ENCODE measurements around the gene HNRNPL.

The HNRNPL gene

GRCh38 chr19:38879400-38879751, 29.6 kb upstream of the HNRNPL start:
- H4K20me1 ChIP-seq (ENCODE audit: insufficient read depth, low read length, poor library complexity, severe bottlenecking): no peaks in the 10 kb centered on the region
- peak overlapping the region; percentile 72 for H3K4me3 ChIP-seq (ENCODE audit: low read length, poor library complexity, severe bottlenecking)
- TF ChIP-seq, protein P1, sequence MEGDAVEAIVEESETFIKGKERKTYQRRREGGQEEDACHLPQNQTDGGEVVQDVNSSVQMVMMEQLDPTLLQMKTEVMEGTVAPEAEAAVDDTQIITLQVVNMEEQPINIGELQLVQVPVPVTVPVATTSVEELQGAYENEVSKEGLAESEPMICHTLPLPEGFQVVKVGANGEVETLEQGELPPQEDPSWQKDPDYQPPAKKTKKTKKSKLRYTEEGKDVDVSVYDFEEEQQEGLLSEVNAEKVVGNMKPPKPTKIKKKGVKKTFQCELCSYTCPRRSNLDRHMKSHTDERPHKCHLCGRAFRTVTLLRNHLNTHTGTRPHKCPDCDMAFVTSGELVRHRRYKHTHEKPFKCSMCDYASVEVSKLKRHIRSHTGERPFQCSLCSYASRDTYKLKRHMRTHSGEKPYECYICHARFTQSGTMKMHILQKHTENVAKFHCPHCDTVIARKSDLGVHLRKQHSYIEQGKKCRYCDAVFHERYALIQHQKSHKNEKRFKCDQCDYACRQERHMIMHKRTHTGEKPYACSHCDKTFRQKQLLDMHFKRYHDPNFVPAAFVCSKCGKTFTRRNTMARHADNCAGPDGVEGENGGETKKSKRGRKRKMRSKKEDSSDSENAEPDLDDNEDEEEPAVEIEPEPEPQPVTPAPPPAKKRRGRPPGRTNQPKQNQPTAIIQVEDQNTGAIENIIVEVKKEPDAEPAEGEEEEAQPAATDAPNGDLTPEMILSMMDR (conservative IDR thresholded peaks at IDR 0.05; ENCODE audit: low read length): no peak
- no peak for TF ChIP-seq EZH2phosphoT487 (IDR thresholded peaks at IDR 0.05; ENCODE audit: borderline replicate concordance)
- H3K36me3 ChIP-seq (ENCODE audit: insufficient read depth, low read length): no peaks in the 10 kb centered on the region
- no peak overlapping the region for H2AFZ ChIP-seq (ENCODE audit: low read length)
- peaks cover 24% of the 10 kb centered on the region for H3F3A ChIP-seq (ENCODE audit: low read depth)
- H3K27me3 ChIP-seq (ENCODE audit: insufficient read depth, low read length, poor library complexity, severe bottlenecking): no peaks in the 10 kb centered on the region
- H3K9me2 ChIP-seq (replicated peaks; ENCODE audit: low read depth, low read length): no peaks in the 10 kb centered on the region
- H3K4me2 ChIP-seq (ENCODE audit: low read depth, low read length, poor library complexity, severe bottlenecking): peak overlapping the region; percentile 94
- H3K79me2 ChIP-seq (ENCODE audit: insufficient read depth, low read length): no peaks in the 10 kb centered on the region
- no peaks in the 10 kb centered on the region for H3K9me3 ChIP-seq (ENCODE audit: insufficient read depth, low read depth, low read length)
- peak overlapping the region; percentile 94 for H3K9ac ChIP-seq (ENCODE audit: low read depth, low read length, poor library complexity, severe bottlenecking)
- peaks cover 35% of the 10 kb centered on the region for H3K4me1 ChIP-seq (ENCODE audit: insufficient read depth, low read length, poor library complexity, severe bottlenecking)

DNA sequence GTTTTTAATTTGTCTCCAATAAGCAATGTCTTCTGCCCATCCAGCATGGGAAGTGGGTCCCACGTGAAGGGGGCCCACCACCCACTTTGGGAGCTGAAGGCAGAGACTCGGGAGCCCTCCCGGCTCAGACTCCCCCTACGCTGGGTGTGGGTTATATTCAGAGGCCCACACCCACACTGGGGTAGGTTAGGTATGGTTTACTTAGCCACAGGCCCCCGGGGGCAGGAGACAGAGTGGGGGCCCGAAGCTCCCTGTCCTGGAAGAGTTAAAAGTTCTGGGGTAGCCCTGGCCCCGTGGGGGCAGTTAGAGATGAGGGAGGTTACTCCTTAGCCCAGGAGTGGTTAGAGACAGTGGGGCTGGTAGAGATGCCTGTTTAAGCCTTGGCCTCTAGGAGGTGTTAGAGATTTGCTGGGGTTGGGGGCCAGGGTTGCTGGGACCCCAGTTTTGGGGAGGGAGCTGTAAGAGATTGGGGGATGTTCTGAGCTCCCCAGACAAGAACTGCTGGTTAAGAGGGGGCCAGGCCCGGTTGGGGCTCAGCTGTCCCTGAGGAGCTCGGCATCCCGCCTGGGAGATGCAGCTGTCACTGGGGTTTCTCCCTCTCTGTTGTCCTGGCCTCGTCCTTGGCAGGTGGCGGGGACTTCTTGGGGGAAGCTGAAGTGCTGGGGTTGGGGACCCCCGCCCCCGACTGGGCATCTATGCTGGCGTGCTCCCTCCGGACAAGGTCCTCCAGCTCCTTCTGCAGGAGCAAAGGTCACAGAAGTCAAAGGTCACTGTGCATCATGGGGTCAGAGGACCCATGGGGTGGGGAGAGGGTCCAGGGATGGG, 29.0 kb upstream of the HNRNPL start:
- H2AFZ ChIP-seq (ENCODE audit: low read length): peak overlapping the region; percentile 18; the same call in 1 of the 2 replicates
- H3K9me3 ChIP-seq (ENCODE audit: insufficient read depth, low read depth, low read length): no peaks in the 10 kb centered on the region
- H3K9ac ChIP-seq (ENCODE audit: low read depth, low read length, poor library complexity, severe bottlenecking): peak overlapping the region; percentile 94
- peak overlapping the region; percentile 72 for H3K4me3 ChIP-seq (ENCODE audit: low read length, poor library complexity, severe bottlenecking)
- no peaks in the 10 kb centered on the region for H3K79me2 ChIP-seq (ENCODE audit: insufficient read depth, low read length)
- H3K27me3 ChIP-seq (ENCODE audit: insufficient read depth, low read length, poor library complexity, severe bottlenecking): no peaks in the 10 kb centered on the region
- H3K4me2 ChIP-seq (ENCODE audit: low read depth, low read length, poor library complexity, severe bottlenecking): peak overlapping the region; percentile 94
- H4K20me1 ChIP-seq (ENCODE audit: insufficient read depth, low read length, poor library complexity, severe bottlenecking): no peaks in the 10 kb centered on the region
- TF ChIP-seq, protein P1 (conservative IDR thresholded peaks at IDR 0.05; ENCODE audit: low read length): peak; percentile 40
- no peak for TF ChIP-seq EZH2phosphoT487 (IDR thresholded peaks at IDR 0.05; ENCODE audit: borderline replicate concordance)
- H3K36me3 ChIP-seq (ENCODE audit: insufficient read depth, low read length): no peaks in the 10 kb centered on the region
- H3K4me1 ChIP-seq (ENCODE audit: insufficient read depth, low read length, poor library complexity, severe bottlenecking): peaks cover 35% of the 10 kb centered on the region
- H3K9me2 ChIP-seq (replicated peaks; ENCODE audit: low read depth, low read length): no peaks in the 10 kb centered on the region
- H3F3A ChIP-seq (ENCODE audit: low read depth): peaks cover 24% of the 10 kb centered on the region

GRCh38 chr19:38877781-38878574, 28.2 kb upstream of the HNRNPL start, which contains the start of gene RINL:
Gene RINL, minus strand, starts transcription at chr19:38878275. Its CDS starts 1,533 bp downstream, at chr19:38876742.
- Histone ChIP-seq H3K27me3 (ENCODE audit: insufficient read depth, low read length, poor library complexity, severe bottlenecking) (no peaks in the 10 kb centered on the region), H3F3A (ENCODE audit: low read depth) (peaks cover 24% of the 10 kb centered on the region), H3K9me2 (replicated peaks; ENCODE audit: low read depth, low read length) (no peaks in the 10 kb centered on the region), H2AFZ (ENCODE audit: low read length) (peak within 1 kb of the TSS; percentile 18; the same call in 1 of the 2 replicates), H4K20me1 (ENCODE audit: insufficient read depth, low read length, poor library complexity, severe bottlenecking) (no peaks in the 10 kb centered on the region), H3K79me2 (ENCODE audit: insufficient read depth, low read length) (no peaks in the 10 kb centered on the region), H3K4me3 (ENCODE audit: low read length, poor library complexity, severe bottlenecking) (peak within 1 kb of the TSS; percentile 72), H3K9me3 (ENCODE audit: insufficient read depth, low read depth, low read length) (no peaks in the 10 kb centered on the region), H3K4me1 (ENCODE audit: insufficient read depth, low read length, poor library complexity, severe bottlenecking) (peaks cover 35% of the 10 kb centered on the region), H3K9ac (ENCODE audit: low read depth, low read length, poor library complexity, severe bottlenecking) (peak within 1 kb of the TSS; percentile 94), H3K36me3 (ENCODE audit: insufficient read depth, low read length) (no peaks in the 10 kb centered on the region), H3K4me2 (ENCODE audit: low read depth, low read length, poor library complexity, severe bottlenecking) (peak within 1 kb of the TSS; percentile 94)
- TF ChIP-seq EZH2phosphoT487 (IDR thresholded peaks at IDR 0.05; ENCODE audit: borderline replicate concordance): no peak
- TF ChIP-seq, protein P1 (conservative IDR thresholded peaks at IDR 0.05; ENCODE audit: low read length): no peak

Data from Loucy (cell line).